Neural cell (in vitro differentiated cells): ENCODE results near the gene WNT6. TPM values are rescaled to one million over a fixed set of nuclear protein-coding genes. Genes with fewer than 3 reads are reported as not detected.

Experiments
- H2AFZ ChIP-seq: fragments of 200-600, 300-800 bp; sonication (generic), shearing (Covaris generic); 2 replicates; pipeline ENCODE4 v1.6.0; 2014; ENCODE audit warnings: low read depth, mild to moderate bottlenecking, antibody characterized with exemption, low read length, moderate library complexity
- H3F3A ChIP-seq: fragments of 200-600 bp; shearing (Covaris generic); 2 replicates; pipeline ENCODE4 v1.6.1; 2016; ENCODE audit warnings: mild to moderate bottlenecking, moderate library complexity, mixed read lengths, antibody characterized with exemption, low read length; ENCODE audit not compliant: insufficient read depth, poor library complexity, severe bottlenecking
- H3K27ac ChIP-seq: fragments of 200-600, 300-800 bp; sonication (generic), shearing (Covaris generic); 2 replicates; pipeline ENCODE4 v1.5.1; 2014; ENCODE audit warnings: mild to moderate bottlenecking, low read length, moderate library complexity
- H3K27me3 ChIP-seq: fragments of 300-800, 200-600 bp; sonication (generic), shearing (Covaris generic); 2 replicates; pipeline ENCODE4 v1.6.0; 2014; ENCODE audit warnings: mild to moderate bottlenecking, low read depth, low read length, moderate library complexity; ENCODE audit not compliant: insufficient read depth
- H3K36me3 ChIP-seq: fragments of 300-800, 200-600 bp; sonication (generic), shearing (Covaris generic); 2 replicates; pipeline ENCODE4 v1.5.1; 2014; ENCODE audit warnings: mild to moderate bottlenecking, antibody characterized with exemption, low read length, moderate library complexity; ENCODE audit not compliant: insufficient read depth
- H3K4me2 ChIP-seq: fragments of 300-800, 200-600 bp; sonication (generic), shearing (Covaris generic); 2 replicates; pipeline ENCODE4 v1.6.0; 2014; ENCODE audit warnings: mild to moderate bottlenecking, low read length
- H3K4me3 ChIP-seq: fragments of 300-800, 200-600 bp; sonication (generic), shearing (Covaris generic); 2 replicates; pipeline ENCODE4 v1.5.1; 2014; ENCODE audit warnings: mild to moderate bottlenecking, low read length, moderate library complexity
- H3K79me2 ChIP-seq: fragments of 200-600 bp; shearing (Covaris generic); replicated peaks from 2 replicates; pipeline ENCODE4 v1.6.0; 2014; ENCODE audit warnings: mild to moderate bottlenecking, low read length, moderate library complexity; ENCODE audit not compliant: insufficient read depth
- H3K9ac ChIP-seq: fragments of 300-800, 200-600 bp; sonication (generic), shearing (Covaris generic); 2 replicates; pipeline ENCODE4 v1.6.1; 2016; ENCODE audit warnings: mild to moderate bottlenecking, low read length, mixed read lengths
- H3K9me2 ChIP-seq: fragments of 200-600 bp; shearing (Covaris generic); 2 replicates; pipeline ENCODE4 v1.6.1; 2016; ENCODE audit warnings: mild to moderate bottlenecking, low read length, mixed read lengths; ENCODE audit not compliant: insufficient read depth
- H3K9me3 ChIP-seq: fragments of 200-600, 300-800 bp; sonication (generic), shearing (Covaris generic); 2 replicates; pipeline ENCODE4 v1.6.1; 2016; ENCODE audit warnings: mild to moderate bottlenecking, mixed run types, low read length, moderate library complexity, mixed read lengths
- H4K20me1 ChIP-seq: fragments of 200-600 bp; shearing (Covaris generic); 2 replicates; pipeline ENCODE4 v1.6.1; 2016; ENCODE audit warnings: mild to moderate bottlenecking, mixed run types; ENCODE audit not compliant: insufficient read depth
- CTCF ChIP-seq: fragments of 450-650 bp; IDR thresholded peaks from 2 replicates; pipeline ENCODE4 v1.5.1; 2014; ENCODE audit warnings: antibody characterized with exemption, mild to moderate bottlenecking, moderate library complexity; ENCODE audit not compliant: poor library complexity, severe bottlenecking
- EP300 ChIP-seq: fragments of 450-650 bp; conservative IDR thresholded peaks from 2 replicates; pipeline ENCODE4 v1.6.1; 2014; ENCODE audit warnings: antibody characterized with exemption, mild to moderate bottlenecking, moderate library complexity; ENCODE audit not compliant: poor library complexity, severe bottlenecking
- EZH2 ChIP-seq: fragments of 200-600, 300-800 bp; shearing (Covaris generic), sonication (generic); IDR thresholded peaks from 2 replicates; pipeline ENCODE4 v1.6.1; 2014; ENCODE audit warnings: antibody characterized with exemption, low read length, borderline replicate concordance, mild to moderate bottlenecking; ENCODE audit not compliant: insufficient read depth, poor library complexity, severe bottlenecking
- MXI1 ChIP-seq: fragments of 450-650 bp; conservative IDR thresholded peaks from 2 replicates; pipeline ENCODE4 v1.6.1; 2014; ENCODE audit warnings: antibody characterized with exemption, mild to moderate bottlenecking; ENCODE audit not compliant: poor library complexity, severe bottlenecking
- POLR2AphosphoS5 ChIP-seq: IDR thresholded peaks from 2 replicates; pipeline ENCODE4 v1.6.1; 2012
- RAD21 ChIP-seq: fragments of 450-650 bp; conservative IDR thresholded peaks from 2 replicates; pipeline ENCODE4 v1.6.1; 2014; ENCODE audit warnings: antibody characterized with exemption, mild to moderate bottlenecking, moderate library complexity
- REST ChIP-seq: IDR thresholded peaks from 2 replicates; pipeline ENCODE4 v1.6.1; 2012; ENCODE audit warnings: borderline replicate concordance
- SMC3 ChIP-seq: fragments of 450-650 bp; conservative IDR thresholded peaks from 2 replicates; pipeline ENCODE4 v1.6.1; 2014; ENCODE audit warnings: antibody characterized with exemption, mild to moderate bottlenecking, moderate library complexity; ENCODE audit not compliant: poor library complexity
- TAF1 ChIP-seq: IDR thresholded peaks from 2 replicates; pipeline ENCODE4 v1.6.1; 2012; ENCODE audit warnings: low read depth
- polyA plus RNA-seq: library from polyadenylated mRNA; depleted of rRNA; stranded (reverse); fragments of >200 nt; gene quantifications from 2 replicates; pipeline ENCODE4 v1.2.3, GENCODE V29; 2014

WNT6 gene
- polyA plus RNA-seq, 1 donor from 2014 or later, result not detected

DNA sequence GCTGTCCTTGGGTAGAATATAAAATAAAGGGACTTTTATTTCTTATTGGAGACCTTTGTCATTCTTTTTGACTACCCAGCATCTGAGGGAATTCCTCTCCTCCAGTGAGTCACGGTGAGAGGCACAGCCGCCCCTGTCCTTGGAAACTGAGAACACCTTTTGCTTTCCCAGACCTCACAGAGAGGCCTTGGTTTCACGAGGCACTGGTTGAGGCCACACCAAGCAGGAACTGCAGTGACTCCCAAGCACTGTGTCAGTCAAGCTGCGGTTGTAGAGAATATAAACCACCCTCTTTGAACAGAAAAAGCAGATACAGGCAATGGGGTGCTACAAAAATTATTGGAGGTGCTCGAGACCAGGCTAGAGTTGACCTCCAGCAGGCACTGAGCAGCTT, 44.4 kb upstream of the WNT6 start:
- H3F3A ChIP-seq, result no peaks in the 10 kb centered on the region
- H3K9me2 ChIP-seq, result no peaks in the 10 kb centered on the region
- no peak overlapping the region for H3K27ac ChIP-seq
- no peaks in the 10 kb centered on the region for H4K20me1 ChIP-seq
- no peaks in the 10 kb centered on the region for H3K36me3 ChIP-seq
- no peak overlapping the region for H3K4me2 ChIP-seq
- no peaks in the 10 kb centered on the region for H3K79me2 ChIP-seq
- H2AFZ ChIP-seq, result no peak overlapping the region
- no peaks in the 10 kb centered on the region for H3K9me3 ChIP-seq
- no peak overlapping the region for H3K4me3 ChIP-seq
- TF ChIP-seq SMC3 (no peak), POLR2AphosphoS5 (no peak), MXI1 (no peak), RAD21 (no peak), CTCF (no peak), TAF1 (no peak), EZH2 (no peak), REST (no peak), EP300 (no peak)
- H3K27me3 ChIP-seq, result no peaks in the 10 kb centered on the region
- H3K9ac ChIP-seq, result no peak overlapping the region

GRCh38 chr2:218815649-218816048, 44.0 kb upstream of the WNT6 start:
- H3K79me2 ChIP-seq, result no peaks in the 10 kb centered on the region
- H3K9me2 ChIP-seq, result no peaks in the 10 kb centered on the region
- no peak for TF ChIP-seq MXI1
- no peak for TF ChIP-seq EZH2
- no peak for TF ChIP-seq REST
- no peak for TF ChIP-seq CTCF
- no peak for TF ChIP-seq SMC3
- no peak for TF ChIP-seq POLR2AphosphoS5
- TF ChIP-seq RAD21, result no peak
- no peak for TF ChIP-seq TAF1
- no peak for TF ChIP-seq EP300
- no peaks in the 10 kb centered on the region for H3F3A ChIP-seq
- no peak overlapping the region for H3K4me3 ChIP-seq
- no peaks in the 10 kb centered on the region for H3K27me3 ChIP-seq
- H3K36me3 ChIP-seq, result no peaks in the 10 kb centered on the region
- H4K20me1 ChIP-seq, result no peaks in the 10 kb centered on the region
- H3K27ac ChIP-seq, result no peak overlapping the region
- H3K9ac ChIP-seq, result no peak overlapping the region
- H3K4me2 ChIP-seq, result no peak overlapping the region
- H2AFZ ChIP-seq, result no peak overlapping the region
- no peaks in the 10 kb centered on the region for H3K9me3 ChIP-seq
